Retinal pigment epithelial cell (primary cell): ENCODE results near the gene NRROS.
"Not testable (repeated sequence)": the region's sequence is repeated elsewhere in the genome, so short reads cannot be mapped to it uniquely, and the experiment has no call there.

Experiments used
- DNase-seq: peaks from one replicate; pipeline ENCODE4 v3.0.0-alpha.2; 2010; ENCODE audit warnings: low read depth
- H3K4me3 ChIP-seq: 2 replicates; pipeline ENCODE4 v1.5.1; 2011; ENCODE audit warnings: mild to moderate bottlenecking, low read length, control low read depth, moderate library complexity
- CTCF ChIP-seq: conservative IDR thresholded peaks from 2 replicates; pipeline ENCODE4 v1.5.1; 2011; ENCODE audit warnings: low read depth, low read length, control low read depth, inconsistent platforms

Gene NRROS

GRCh38 chr3:196617256-196617655 is 22.2 kb upstream of the NRROS start:
- no peak for DNase-seq
- no peak for TF ChIP-seq CTCF
- no peak overlapping the region for H3K4me3 ChIP-seq

GRCh38 chr3:196619223-196619622 is 20.3 kb upstream of the NRROS start:
- no peak for TF ChIP-seq CTCF
- no peak for DNase-seq
- no peak overlapping the region for H3K4me3 ChIP-seq

GRCh38 chr3:196619627-196620026 is 19.9 kb upstream of the NRROS start:
- not testable (repeated sequence) for DNase-seq, H3K4me3 ChIP-seq

GRCh38 chr3:196620161-196620604 is 19.3 kb upstream of the NRROS start:
- no peak for TF ChIP-seq CTCF
- no peak for DNase-seq
- H3K4me3 ChIP-seq, result no peak overlapping the region

- no peak for DNase-seq
- no peak for TF ChIP-seq CTCF
- H3K4me3 ChIP-seq, result no peak overlapping the region
Observed at GRCh38 chr3:196620684-196621083, 18.8 kb upstream of the NRROS start.

- DNase-seq, result no peak
- no peak for TF ChIP-seq CTCF
- H3K4me3 ChIP-seq, result no peak overlapping the region
Observed at GRCh38 chr3:196621611-196622010, 17.9 kb upstream of the NRROS start.

- no peak for TF ChIP-seq CTCF
Observed at GRCh38 chr3:196624067-196624790, 15.3 kb upstream of the NRROS start.

More at GRCh38 chr3:196624067-196624790, 15.3 kb upstream of the NRROS start:
- no peak overlapping the region for H3K4me3 ChIP-seq
- no peak for DNase-seq
